GM10248 (cell line): ENCODE results near the gene ZNF408.

Source experiments
- CTCF ChIA-PET: fragments of 300-600 bp; sonication (Branson Sonifier 250); formaldehyde crosslinking; extraction: SDS; loops from one replicate; lab custom pipeline; 2021; ENCODE audit warnings: antibody characterized with exemption; lab: Yijun Ruan, JAX
- POLR2A ChIA-PET: fragments of 350-650 bp; sonication (Branson Sonifier 250); formaldehyde crosslinking; extraction: SDS; loops from one replicate; lab custom pipeline; 2020; ENCODE audit warnings: antibody characterized with exemption; lab: Yijun Ruan, JAX
- DNase-seq: peaks from one replicate; pipeline ENCODE4 v3.0.0; 2012; ENCODE audit errors: extremely low spot score
- TF ChIP-seq, protein P1 (sequence below): IDR thresholded peaks from 2 replicates; pipeline ENCODE4 v1.5.1; 2012; ENCODE audit warnings: mild to moderate bottlenecking, low read depth; ENCODE audit errors: extremely low read depth, missing control alignments, control extremely low read depth

ZNF408 gene

DNA sequence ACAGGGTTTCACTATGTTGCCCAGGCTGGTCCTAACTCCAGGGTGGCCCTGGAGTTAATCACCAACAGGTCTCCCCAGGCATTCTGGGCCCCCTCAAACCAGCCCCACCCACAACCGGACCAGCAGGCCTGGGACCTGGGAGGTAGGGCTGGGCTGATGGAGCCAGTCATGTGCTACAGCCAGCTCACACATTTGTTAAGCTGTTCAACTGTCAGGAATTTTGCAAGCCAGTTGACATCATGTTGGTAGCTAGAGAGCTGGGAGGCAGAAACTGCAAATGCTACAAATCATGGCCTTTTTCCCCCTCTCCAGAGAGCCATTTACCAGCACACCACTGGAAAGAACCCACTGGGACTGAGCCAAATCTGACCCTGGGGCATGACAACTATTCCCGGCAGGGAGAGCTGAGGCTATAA, 7.2 kb upstream of the ZNF408 start:
- DNase-seq: no peak
- ChIA-PET POLR2A (interaction anchor here (0.7 kb wide), 1 partner anchor 869 kb away, joined by 4 read pairs; no protein-coding TSS in a partner anchor), CTCF (no interaction called here)
- TF ChIP-seq, protein P1, sequence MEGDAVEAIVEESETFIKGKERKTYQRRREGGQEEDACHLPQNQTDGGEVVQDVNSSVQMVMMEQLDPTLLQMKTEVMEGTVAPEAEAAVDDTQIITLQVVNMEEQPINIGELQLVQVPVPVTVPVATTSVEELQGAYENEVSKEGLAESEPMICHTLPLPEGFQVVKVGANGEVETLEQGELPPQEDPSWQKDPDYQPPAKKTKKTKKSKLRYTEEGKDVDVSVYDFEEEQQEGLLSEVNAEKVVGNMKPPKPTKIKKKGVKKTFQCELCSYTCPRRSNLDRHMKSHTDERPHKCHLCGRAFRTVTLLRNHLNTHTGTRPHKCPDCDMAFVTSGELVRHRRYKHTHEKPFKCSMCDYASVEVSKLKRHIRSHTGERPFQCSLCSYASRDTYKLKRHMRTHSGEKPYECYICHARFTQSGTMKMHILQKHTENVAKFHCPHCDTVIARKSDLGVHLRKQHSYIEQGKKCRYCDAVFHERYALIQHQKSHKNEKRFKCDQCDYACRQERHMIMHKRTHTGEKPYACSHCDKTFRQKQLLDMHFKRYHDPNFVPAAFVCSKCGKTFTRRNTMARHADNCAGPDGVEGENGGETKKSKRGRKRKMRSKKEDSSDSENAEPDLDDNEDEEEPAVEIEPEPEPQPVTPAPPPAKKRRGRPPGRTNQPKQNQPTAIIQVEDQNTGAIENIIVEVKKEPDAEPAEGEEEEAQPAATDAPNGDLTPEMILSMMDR: no peak

DNA sequence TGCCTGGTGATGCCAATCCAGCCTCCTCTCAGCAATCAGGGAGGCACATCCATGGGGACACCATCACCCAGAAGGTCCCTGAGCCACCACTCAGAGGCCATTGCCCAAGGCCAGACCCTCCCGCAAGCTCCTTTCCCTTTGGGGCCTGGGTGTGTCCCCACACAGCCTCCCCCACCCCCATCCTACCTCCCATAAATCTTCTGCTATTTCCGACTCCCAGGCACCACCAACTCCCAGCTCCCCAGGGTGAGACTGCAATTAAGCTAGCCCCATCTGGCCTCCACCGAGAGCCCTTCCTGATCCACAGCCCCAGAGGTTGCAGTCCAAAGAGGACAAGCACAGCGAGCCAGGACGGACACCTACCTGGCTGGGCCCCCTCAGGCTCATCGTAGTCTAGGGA, 6.8 kb upstream of the ZNF408 start:
- TF ChIP-seq, protein P1: no peak
- CTCF ChIA-PET: no interaction called here
- POLR2A ChIA-PET: no interaction called here
- no peak for DNase-seq

- DNase-seq: no peak
- ChIA-PET CTCF (no interaction called here), POLR2A (no interaction called here)
- TF ChIP-seq, protein P1: no peak
Measured at GRCh38 chr11:46694607-46695006, 6.2 kb upstream of the ZNF408 start.

- DNase-seq: no peak
- CTCF ChIA-PET: interaction anchor here (1.3 kb wide), 2 partner anchors 8 to 21 kb away, joined by 3 to 4 read pairs; no protein-coding TSS in a partner anchor
- TF ChIP-seq, protein P1: no peak
- POLR2A ChIA-PET: no interaction called here
Measured at GRCh38 chr11:46695345-46696211, 5.3 kb upstream of the ZNF408 start.

GRCh38 chr11:46696212-46696558, 4.6 kb upstream of the ZNF408 start:
- TF ChIP-seq, protein P1: no peak
- CTCF ChIA-PET: interaction anchor here (1.3 kb wide), 2 partner anchors 9 to 21 kb away, joined by 3 to 4 read pairs; no protein-coding TSS in a partner anchor
- DNase-seq: no peak
- POLR2A ChIA-PET: no interaction called here

- CTCF ChIA-PET: interaction anchor here (1.2 kb wide), 1 partner anchor 73 kb away, joined by 4 read pairs; no protein-coding TSS in a partner anchor
- TF ChIP-seq, protein P1: no peak
- POLR2A ChIA-PET: no interaction called here
- DNase-seq: no peak
Measured at GRCh38 chr11:46697303-46697702, 3.5 kb upstream of the ZNF408 start.
